ENCODE data around the gene TCF7L2.

DNA sequence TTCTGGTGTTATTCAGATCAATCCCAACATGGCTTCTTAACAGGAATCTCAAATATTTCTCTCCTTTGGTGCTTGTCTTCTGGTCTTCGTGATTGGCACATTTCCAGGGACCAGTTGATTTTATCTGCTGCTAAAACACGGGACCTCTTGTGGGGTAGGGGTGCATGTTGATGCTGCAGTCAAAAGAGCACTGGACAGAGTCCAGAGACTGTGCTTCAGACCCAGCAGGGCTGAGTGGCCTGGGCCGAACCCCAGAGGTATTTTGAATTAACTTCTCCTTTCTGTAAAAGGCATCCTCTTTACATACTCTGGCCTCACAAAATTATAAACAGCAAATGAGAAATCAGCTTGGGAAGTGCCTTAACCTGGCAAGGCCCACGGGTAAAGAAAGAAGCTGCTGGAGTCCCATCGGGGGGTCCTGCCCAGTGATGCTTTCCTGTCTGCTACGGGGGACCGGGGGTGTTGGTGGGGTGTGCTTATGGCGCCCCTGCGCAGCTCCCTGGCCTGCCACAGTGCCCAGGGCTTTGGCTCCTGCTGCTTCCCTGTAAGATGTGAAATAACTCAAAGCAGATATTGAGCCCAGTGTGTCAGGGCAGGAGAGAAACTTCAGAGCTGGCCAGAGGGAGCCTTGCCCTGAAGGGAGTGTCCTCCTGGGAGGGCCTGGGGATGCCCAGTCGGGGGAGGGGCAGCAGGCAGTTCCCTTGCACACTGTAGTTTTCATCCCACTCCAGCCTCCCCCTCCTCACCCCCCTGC, 230.5 kb downstream of the TCF7L2 start:
- no peak for TF ChIP-seq POLR2A (IDR thresholded peaks at IDR 0.05)
- TF ChIP-seq, protein P1, sequence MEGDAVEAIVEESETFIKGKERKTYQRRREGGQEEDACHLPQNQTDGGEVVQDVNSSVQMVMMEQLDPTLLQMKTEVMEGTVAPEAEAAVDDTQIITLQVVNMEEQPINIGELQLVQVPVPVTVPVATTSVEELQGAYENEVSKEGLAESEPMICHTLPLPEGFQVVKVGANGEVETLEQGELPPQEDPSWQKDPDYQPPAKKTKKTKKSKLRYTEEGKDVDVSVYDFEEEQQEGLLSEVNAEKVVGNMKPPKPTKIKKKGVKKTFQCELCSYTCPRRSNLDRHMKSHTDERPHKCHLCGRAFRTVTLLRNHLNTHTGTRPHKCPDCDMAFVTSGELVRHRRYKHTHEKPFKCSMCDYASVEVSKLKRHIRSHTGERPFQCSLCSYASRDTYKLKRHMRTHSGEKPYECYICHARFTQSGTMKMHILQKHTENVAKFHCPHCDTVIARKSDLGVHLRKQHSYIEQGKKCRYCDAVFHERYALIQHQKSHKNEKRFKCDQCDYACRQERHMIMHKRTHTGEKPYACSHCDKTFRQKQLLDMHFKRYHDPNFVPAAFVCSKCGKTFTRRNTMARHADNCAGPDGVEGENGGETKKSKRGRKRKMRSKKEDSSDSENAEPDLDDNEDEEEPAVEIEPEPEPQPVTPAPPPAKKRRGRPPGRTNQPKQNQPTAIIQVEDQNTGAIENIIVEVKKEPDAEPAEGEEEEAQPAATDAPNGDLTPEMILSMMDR (IDR thresholded peaks at IDR 0.05): no peak
